ENCODE results near the gene EMP2. TPM values are rescaled to one million over a fixed set of nuclear protein-coding genes. Genes with fewer than 3 reads are reported as not detected.

Gene EMP2
- total and polyA plus RNA-seq, 2 experiments from 2014 or later = 29.1 to 93.4 TPM

- Histone ChIP-seq H3K9me2 (replicated peaks; ENCODE audit: insufficient read depth) (no peaks in the 10 kb centered on the region), H3K36me3 (replicated peaks; ENCODE audit: insufficient read depth, low read depth) (no peaks in the 10 kb centered on the region), H3K4me2 (no peak overlapping the region), H3K79me2 (no peaks in the 10 kb centered on the region), H3K9me3 (ENCODE audit: low read depth) (no peaks in the 10 kb centered on the region), H3K27me3 (no peaks in the 10 kb centered on the region), H3K27ac (peak overlapping the region; percentile 68), H4K20me1 (ENCODE audit: insufficient read depth, poor library complexity, severe bottlenecking) (no peaks in the 10 kb centered on the region), H2AFZ (no peak overlapping the region), H3K4me1 (ENCODE audit: insufficient read depth) (no peaks in the 10 kb centered on the region), H3K4me3 (no peak overlapping the region)
- TF ChIP-seq CTCF (IDR thresholded peaks at IDR 0.05; ENCODE audit: poor library complexity) (no peak), EZH2phosphoT487 (IDR thresholded peaks at IDR 0.05; ENCODE audit: low read depth, severe bottlenecking, unreplicated experiment) (no peak), EZH2 (IDR thresholded peaks at IDR 0.05; ENCODE audit: borderline replicate concordance) (no peak)
- 74% methylated on average over 2 of the region's 2 CpGs for WGBS (ENCODE audit: low lambda C conversion rate, missing lambda C conversion rate)
- no peak for DNase-seq (ENCODE audit: low spot score)
Measured at GRCh38 chr16:10504404-10504885, 76.0 kb downstream of the EMP2 start.

- TF ChIP-seq EZH2 (IDR thresholded peaks at IDR 0.05; ENCODE audit: borderline replicate concordance) (no peak), CTCF (IDR thresholded peaks at IDR 0.05; ENCODE audit: poor library complexity) (no peak), EZH2phosphoT487 (IDR thresholded peaks at IDR 0.05; ENCODE audit: low read depth, severe bottlenecking, unreplicated experiment) (no peak)
- DNase-seq (ENCODE audit: low spot score) = no peak
- no peaks in the 10 kb centered on the region for H3K27me3 ChIP-seq
Measured at GRCh38 chr16:10502776-10503175, 77.6 kb downstream of the EMP2 start.

GRCh38 chr16:10501016-10501607 is 79.3 kb downstream of the EMP2 start:
- Histone ChIP-seq H3K27me3 (no peaks in the 10 kb centered on the region), H3K9me3 (ENCODE audit: low read depth) (no peaks in the 10 kb centered on the region), H3K27ac (no peak overlapping the region), H3K4me3 (no peak overlapping the region), H3K4me2 (no peak overlapping the region), H3K9me2 (replicated peaks; ENCODE audit: insufficient read depth) (no peaks in the 10 kb centered on the region), H3K79me2 (no peaks in the 10 kb centered on the region), H2AFZ (no peak overlapping the region), H3K4me1 (ENCODE audit: insufficient read depth) (no peaks in the 10 kb centered on the region), H4K20me1 (ENCODE audit: insufficient read depth, poor library complexity, severe bottlenecking) (no peaks in the 10 kb centered on the region), H3K36me3 (replicated peaks; ENCODE audit: insufficient read depth, low read depth) (no peaks in the 10 kb centered on the region)
- no peak for TF ChIP-seq EZH2phosphoT487 (IDR thresholded peaks at IDR 0.05; ENCODE audit: low read depth, severe bottlenecking, unreplicated experiment)
- DNase-seq (ENCODE audit: low spot score) = no peak
- WGBS (ENCODE audit: low lambda C conversion rate, missing lambda C conversion rate) = 95% methylated on average over 2 of the region's 2 CpGs

More at GRCh38 chr16:10502776-10503175, 77.6 kb downstream of the EMP2 start:
- Histone ChIP-seq H3K4me3 (no peak overlapping the region), H3K9me2 (replicated peaks; ENCODE audit: insufficient read depth) (no peaks in the 10 kb centered on the region), H3K79me2 (no peaks in the 10 kb centered on the region), H3K4me1 (ENCODE audit: insufficient read depth) (no peaks in the 10 kb centered on the region), H3K4me2 (no peak overlapping the region), H2AFZ (no peak overlapping the region), H3K27ac (no peak overlapping the region), H3K36me3 (replicated peaks; ENCODE audit: insufficient read depth, low read depth) (no peaks in the 10 kb centered on the region), H4K20me1 (ENCODE audit: insufficient read depth, poor library complexity, severe bottlenecking) (no peaks in the 10 kb centered on the region), H3K9me3 (ENCODE audit: low read depth) (no peaks in the 10 kb centered on the region)
- 87% methylated on average over 6 of the region's 6 CpGs for WGBS (ENCODE audit: low lambda C conversion rate, missing lambda C conversion rate)

- no peak for TF ChIP-seq EZH2 (IDR thresholded peaks at IDR 0.05; ENCODE audit: borderline replicate concordance)
- no peak for TF ChIP-seq EZH2phosphoT487 (IDR thresholded peaks at IDR 0.05; ENCODE audit: low read depth, severe bottlenecking, unreplicated experiment)
- TF ChIP-seq CTCF (IDR thresholded peaks at IDR 0.05; ENCODE audit: poor library complexity) = no peak
- Histone ChIP-seq H3K4me2 (no peak overlapping the region), H3K4me3 (no peak overlapping the region), H2AFZ (no peak overlapping the region), H3K9me3 (ENCODE audit: low read depth) (no peaks in the 10 kb centered on the region), H3K27me3 (no peaks in the 10 kb centered on the region), H4K20me1 (ENCODE audit: insufficient read depth, poor library complexity, severe bottlenecking) (no peaks in the 10 kb centered on the region), H3K79me2 (no peaks in the 10 kb centered on the region), H3K9me2 (replicated peaks; ENCODE audit: insufficient read depth) (no peaks in the 10 kb centered on the region), H3K36me3 (replicated peaks; ENCODE audit: insufficient read depth, low read depth) (no peaks in the 10 kb centered on the region), H3K27ac (no peak overlapping the region), H3K4me1 (ENCODE audit: insufficient read depth) (no peaks in the 10 kb centered on the region)
- no peak for DNase-seq (ENCODE audit: low spot score)
- WGBS (ENCODE audit: low lambda C conversion rate, missing lambda C conversion rate) = 92% methylated on average over 3 of the region's 3 CpGs
Measured at GRCh38 chr16:10500582-10500981, 79.8 kb downstream of the EMP2 start.
